CD4-positive, alpha-beta memory T cell (primary cell): ENCODE measurements around the gene TMEFF2. TPM values are rescaled to one million over a fixed set of nuclear protein-coding genes. Genes with fewer than 3 reads are reported as not detected.

Experiments used
- CTCF ChIA-PET: fragments of 350-600 bp; sonication (Branson Sonifier 250); formaldehyde crosslinking; loops from one replicate; lab custom pipeline; 2021; ENCODE audit warnings: inconsistent platforms; ENCODE audit not compliant: partially characterized antibody; lab: Charles Lee
- POLR2A ChIA-PET: fragments of 350-600 bp; sonication (Branson Sonifier 250); formaldehyde crosslinking; loops from one replicate; lab custom pipeline; 2021; ENCODE audit not compliant: partially characterized antibody; lab: Charles Lee
- DNase-seq, 5 donors: peaks; one replicate each; pipeline versions ENCODE4 v3.0.0 to v3.0.0-alpha.2; 2020 to 2022; ENCODE audit warnings: mixed read lengths in 1 of 5
- H3K27ac ChIP-seq: one replicate; pipeline ENCODE4 v1.7.0; 2013; ENCODE audit warnings: low read depth, low read length
- H3K27me3 ChIP-seq: 2 replicates; pipeline ENCODE4 v1.7.0; 2013; ENCODE audit warnings: mild to moderate bottlenecking, low read length, moderate library complexity; ENCODE audit not compliant: insufficient read depth
- H3K36me3 ChIP-seq: 2 replicates; pipeline ENCODE4 v1.7.0; 2013; ENCODE audit warnings: mild to moderate bottlenecking, low read length, moderate library complexity; ENCODE audit not compliant: insufficient read depth
- H3K4me1 ChIP-seq: 2 replicates; pipeline ENCODE4 v1.7.0; 2013; ENCODE audit warnings: mild to moderate bottlenecking, low read length, moderate library complexity; ENCODE audit not compliant: insufficient read depth
- H3K4me3 ChIP-seq, 2 donors: one replicate each; pipeline ENCODE4 v1.7.0; 2013; ENCODE audit warnings: low read length in 2 of 2, mild to moderate bottlenecking in 1 of 2
- H3K9me3 ChIP-seq, 2 donors: one replicate each; pipeline ENCODE4 v1.7.0; 2013; ENCODE audit warnings: low read length in 2 of 2, control low read depth in 1 of 2; ENCODE audit not compliant: control insufficient read depth in 1 of 2
- H3K27ac Mint-ChIP-seq, 7 donors: one replicate each; pipeline ENCODE4 v1.8.0; 2020 to 2021; ENCODE audit warnings: mixed read lengths in 7 of 7, mild to moderate bottlenecking in 6 of 7, inconsistent platforms in 3 of 7, moderate library complexity in 3 of 7
- H3K27me3 Mint-ChIP-seq, 2 donors: one replicate each; pipeline ENCODE4 v1.8.0; 2020 to 2021; ENCODE audit warnings: mixed read lengths in 2 of 2
- H3K36me3 Mint-ChIP-seq, 2 donors: one replicate each; pipeline ENCODE4 v1.8.0; 2020 to 2021; ENCODE audit warnings: mixed read lengths in 2 of 2, inconsistent platforms in 1 of 2, mild to moderate bottlenecking in 1 of 2
- H3K4me1 Mint-ChIP-seq, 4 donors: one replicate each; pipeline ENCODE4 v1.8.0; 2020 to 2021; ENCODE audit warnings: mixed read lengths in 4 of 4, mild to moderate bottlenecking in 1 of 4
- H3K4me3 Mint-ChIP-seq, 8 donors: one replicate each; pipeline ENCODE4 v1.8.0; 2020 to 2021; ENCODE audit warnings: mixed read lengths in 8 of 8, mild to moderate bottlenecking in 7 of 8, moderate library complexity in 6 of 8, inconsistent platforms in 3 of 8
- H3K9me3 Mint-ChIP-seq, 8 donors: one replicate each; pipeline ENCODE4 v1.8.0; 2020 to 2021; ENCODE audit warnings: mixed read lengths in 8 of 8, mild to moderate bottlenecking in 5 of 8, inconsistent platforms in 3 of 8, moderate library complexity in 1 of 8
- intact Hi-C: fragments of 100-400 bp; cut with micrococcal nuclease; formaldehyde crosslinking; loops from one replicate; pipeline ENCODE4 v1.15.1; 2023
- polyA plus RNA-seq, 2 donors: library from polyadenylated mRNA; unstranded; fragments of 300-500 nt; fragmentation: Illumina TruSeq; gene quantifications; one replicate each; pipeline ENCODE4 v1.2.3, GENCODE V29; 2021
- total RNA-seq, 2 experiments: library from RNA; stranded (reverse); gene quantifications; one replicate each; pipeline ENCODE4 v1.2.3, GENCODE V29; 2021

Gene TMEFF2
- total and polyA plus RNA-seq, 4 experiments from 2014 or later: not detected

DNA sequence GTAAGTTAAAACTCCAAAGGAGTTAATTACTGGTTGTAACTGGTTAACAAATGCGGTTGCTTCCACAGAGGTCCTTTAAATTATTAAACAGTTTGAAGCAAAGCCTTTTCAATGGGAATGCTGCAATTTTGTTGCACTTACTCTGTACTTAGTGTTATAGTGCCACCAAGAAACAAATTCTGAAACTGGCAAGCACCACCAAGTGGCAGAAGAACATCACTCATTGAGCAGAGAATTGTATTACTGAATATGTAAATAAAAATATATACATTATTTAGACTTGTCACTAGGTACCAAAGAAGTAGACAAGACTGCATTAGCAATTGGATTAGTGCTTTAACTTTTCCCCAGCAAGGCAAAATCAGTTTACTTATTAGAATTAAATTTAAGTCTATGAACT is 2.6 kb upstream of the TMEFF2 start:
- intact Hi-C loops: no loop called here
- Mint-ChIP-seq H3K36me3 (no peaks in the 10 kb centered on the region), H3K27ac (no peak overlapping the region), H3K4me1 (peaks cover 21 to 37% (median 28%) of the 10 kb centered on the region in 4 donors), H3K4me3 (no peak overlapping the region), H3K27me3 (peaks cover 45 to 46% of the 10 kb centered on the region in 2 donors), H3K9me3 (no peaks in the 10 kb centered on the region)
- Histone ChIP-seq H3K27ac (no peak overlapping the region), H3K9me3 (no peaks in the 10 kb centered on the region), H3K4me3 (no peak overlapping the region), H3K36me3 (no peaks in the 10 kb centered on the region), H3K27me3 (peaks cover 45% of the 10 kb centered on the region), H3K4me1 (peaks cover 29% of the 10 kb centered on the region)
- DNase-seq: no peak
- ChIA-PET CTCF (no interaction called here), POLR2A (no interaction called here)

DNA sequence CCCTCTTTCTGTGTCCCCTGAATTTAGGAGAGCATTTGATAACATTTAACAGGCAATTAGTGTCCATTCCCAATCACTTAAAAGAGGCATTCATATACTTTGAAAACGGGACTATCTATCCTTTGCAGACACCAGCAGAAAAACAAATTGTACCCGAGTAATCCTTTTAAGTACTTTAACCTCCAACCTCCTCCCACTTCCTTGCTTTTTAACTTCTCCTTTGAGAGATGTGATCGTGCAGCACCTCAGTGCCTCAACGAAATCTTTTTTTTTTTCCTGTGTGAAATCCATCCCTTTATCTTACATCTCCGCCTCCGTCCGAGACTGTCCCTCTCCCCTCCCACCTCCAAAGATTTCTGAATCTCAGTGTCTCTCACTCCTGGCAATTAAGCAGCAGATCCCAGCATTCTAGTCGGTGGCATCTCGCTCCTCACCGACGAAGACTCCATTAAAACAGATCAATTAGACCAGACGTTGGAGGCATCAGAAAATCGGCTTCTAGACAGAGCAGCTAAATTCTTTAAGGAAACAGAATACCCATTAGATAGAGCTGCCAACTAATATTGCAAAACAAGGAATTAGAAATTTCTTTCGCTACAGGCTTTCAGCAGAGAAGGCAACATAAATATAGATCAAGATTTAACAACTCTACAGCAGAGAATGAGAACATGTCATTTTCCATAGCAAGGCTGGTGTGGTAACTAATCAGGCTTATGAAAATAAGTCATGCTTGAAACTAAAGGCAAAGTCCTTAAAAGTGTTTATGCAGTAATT is 1.9 kb upstream of the TMEFF2 start:
- Histone ChIP-seq H3K27ac (no peak overlapping the region), H3K9me3 (no peaks in the 10 kb centered on the region), H3K4me3 (no peak overlapping the region), H3K4me1 (peaks cover 29% of the 10 kb centered on the region), H3K27me3 (peaks cover 50% of the 10 kb centered on the region), H3K36me3 (no peaks in the 10 kb centered on the region)
- CTCF ChIA-PET: no interaction called here
- POLR2A ChIA-PET: no interaction called here
- Mint-ChIP-seq H3K27me3 (peaks cover 45 to 51% of the 10 kb centered on the region in 2 donors), H3K4me3 (peak overlapping the region; percentile 22 to 92 (median 80)), H3K36me3 (no peaks in the 10 kb centered on the region), H3K4me1 (peaks cover 21 to 37% (median 28%) of the 10 kb centered on the region in 4 donors), H3K9me3 (no peaks in the 10 kb centered on the region), H3K27ac (no peak overlapping the region)
- intact Hi-C loops: no loop called here
- no peak for DNase-seq

DNA sequence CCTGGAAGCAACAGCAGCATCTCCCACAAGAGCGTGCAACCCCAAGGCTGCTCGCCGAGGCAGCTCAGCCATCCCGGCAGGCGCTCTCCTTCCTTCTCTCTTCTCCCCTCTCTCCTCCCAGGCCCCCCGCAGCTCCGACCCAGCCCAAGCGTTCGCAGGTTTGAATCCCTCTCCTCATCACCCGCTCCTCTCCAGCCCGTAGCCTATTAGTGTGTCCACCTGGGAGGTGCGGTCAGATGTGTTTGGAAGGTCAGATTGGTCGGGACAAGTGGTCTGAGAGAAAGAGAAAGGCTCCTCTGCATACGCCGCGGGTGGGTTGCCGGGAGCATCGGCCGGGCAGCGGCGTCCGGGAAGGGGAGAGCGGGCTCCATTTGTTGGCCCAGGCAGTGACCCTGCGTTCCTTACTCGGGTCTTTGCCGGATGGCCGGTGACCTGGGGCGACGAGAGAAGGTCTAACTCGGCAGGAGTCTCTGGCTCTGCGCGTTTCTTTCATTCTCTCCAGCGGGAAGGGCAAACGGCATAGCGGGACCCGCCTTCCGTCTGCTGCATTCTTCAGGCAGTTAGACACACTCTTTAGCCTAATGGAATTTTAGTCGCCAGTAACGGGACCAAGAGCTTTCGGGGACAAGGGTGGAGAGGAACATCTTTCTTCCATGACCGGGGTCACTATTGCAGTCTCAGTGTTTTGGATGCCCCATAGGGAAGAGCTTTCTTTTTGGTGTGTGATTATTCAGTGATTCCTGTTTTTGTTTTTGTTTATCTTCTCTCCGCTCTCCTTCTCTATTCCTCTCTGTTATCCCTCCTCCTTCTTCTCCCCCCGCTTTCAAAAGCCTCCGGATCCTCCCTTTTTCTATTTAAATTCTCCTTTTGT is 1.1 kb upstream of the TMEFF2 start:
- peak overlapping the region in 1 of 2 donors; percentile 53 for H3K4me3 ChIP-seq
- intact Hi-C loops: no loop called here
- Mint-ChIP-seq H3K4me1 (peaks cover 21 to 37% (median 28%) of the 10 kb centered on the region in 4 donors), H3K27me3 (peaks cover 48 to 54% of the 10 kb centered on the region in 2 donors), H3K36me3 (no peaks in the 10 kb centered on the region), H3K4me3 (peak overlapping the region; percentile 73 to 92 (median 82)), H3K9me3 (no peaks in the 10 kb centered on the region), H3K27ac (peak overlapping the region in 3 of 7 donors; percentile 18 to 38 (median 19))
- H3K9me3 ChIP-seq: no peaks in the 10 kb centered on the region
- CTCF ChIA-PET: no interaction called here
- POLR2A ChIA-PET: no interaction called here
- no peak overlapping the region for H3K27ac ChIP-seq
- H3K4me1 ChIP-seq: peaks cover 29% of the 10 kb centered on the region
- no peaks in the 10 kb centered on the region for H3K36me3 ChIP-seq
- DNase-seq: peak in 2 of 5 donors; percentile 5 to 10
- peaks cover 50% of the 10 kb centered on the region for H3K27me3 ChIP-seq

DNA sequence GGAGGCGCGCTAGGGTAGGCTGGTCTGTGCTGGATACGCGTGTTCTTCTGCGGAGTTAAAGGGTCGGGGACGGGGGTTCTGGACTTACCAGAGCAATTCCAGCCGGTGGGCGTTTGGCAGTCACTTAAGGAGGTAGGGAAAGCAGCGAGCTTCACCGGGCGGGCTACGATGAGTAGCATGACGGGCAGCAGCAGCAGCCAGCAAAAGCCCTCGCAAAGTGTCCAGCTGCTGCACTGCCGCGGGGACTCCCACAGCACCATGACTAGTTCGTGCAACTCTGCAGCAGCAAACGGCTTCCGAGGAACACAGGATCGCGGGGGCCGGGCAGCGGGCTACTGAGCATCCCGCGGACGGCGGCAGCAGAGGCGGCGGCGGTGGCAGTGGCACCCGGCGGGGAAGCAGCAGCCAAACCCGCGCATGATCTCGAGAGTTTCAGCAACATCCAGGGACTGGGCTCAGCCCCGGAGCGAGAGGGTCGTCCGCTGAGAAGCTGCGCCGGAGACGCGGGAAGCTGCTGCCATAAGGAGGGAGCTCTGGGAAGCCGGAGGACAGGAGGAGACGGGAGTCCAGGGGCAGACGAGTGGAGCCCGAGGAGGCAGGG is 368 bp downstream of the TMEFF2 start:
- Mint-ChIP-seq H3K36me3 (no peaks in the 10 kb centered on the region), H3K4me1 (peaks cover 21 to 37% (median 28%) of the 10 kb centered on the region in 4 donors), H3K4me3 (peak overlapping the region; percentile 73 to 92 (median 82)), H3K27ac (no peak overlapping the region), H3K9me3 (no peaks in the 10 kb centered on the region), H3K27me3 (peaks cover 48 to 58% of the 10 kb centered on the region in 2 donors)
- DNase-seq: peak in 2 of 5 donors; percentile 12 to 16
- H3K27me3 ChIP-seq: peaks cover 50% of the 10 kb centered on the region
- H3K36me3 ChIP-seq: no peaks in the 10 kb centered on the region
- H3K4me3 ChIP-seq: peak overlapping the region; percentile 47 to 53
- intact Hi-C loops: no loop called here
- H3K27ac ChIP-seq: no peak overlapping the region
- H3K9me3 ChIP-seq: no peaks in the 10 kb centered on the region
- peaks cover 29% of the 10 kb centered on the region for H3K4me1 ChIP-seq
- POLR2A ChIA-PET: interaction anchor here (0.6 kb wide), 1 partner anchor 1313 kb away, joined by 4 read pairs; no protein-coding TSS in a partner anchor
- CTCF ChIA-PET: interaction anchor here (1.0 to 1.5 kb wide), 2 partner anchors 11 to 32 kb away, joined by 3 read pairs; no protein-coding TSS in a partner anchor

DNA sequence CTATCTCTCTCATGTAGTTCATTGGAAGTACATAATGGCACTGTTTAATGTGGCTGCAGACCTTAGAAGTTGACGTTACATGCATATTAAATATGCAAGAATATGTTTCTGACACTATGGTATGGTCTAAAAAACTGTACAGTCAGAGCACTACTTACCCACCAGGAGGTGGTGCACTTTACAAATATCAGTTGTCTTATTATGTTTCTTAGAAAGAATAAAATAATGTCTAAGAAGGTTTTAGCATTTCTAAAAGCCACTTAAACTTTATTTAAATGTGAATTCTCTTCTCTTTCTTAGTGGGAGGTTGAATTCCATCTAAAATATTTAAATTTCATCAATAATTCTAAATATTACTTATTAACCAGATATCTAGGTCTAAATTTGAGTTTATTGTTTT is 4.3 kb downstream of the TMEFF2 start:
- H3K4me3 ChIP-seq: no peak overlapping the region
- Mint-ChIP-seq H3K4me1 (peaks cover 9 to 22% (median 15%) of the 10 kb centered on the region in 4 donors), H3K9me3 (no peaks in the 10 kb centered on the region), H3K4me3 (no peak overlapping the region), H3K27me3 (peaks cover 41 to 43% of the 10 kb centered on the region in 2 donors), H3K27ac (no peak overlapping the region), H3K36me3 (no peaks in the 10 kb centered on the region)
- ChIA-PET CTCF (no interaction called here), POLR2A (no interaction called here)
- no peaks in the 10 kb centered on the region for H3K36me3 ChIP-seq
- H3K4me1 ChIP-seq: peaks cover 17% of the 10 kb centered on the region
- H3K9me3 ChIP-seq: no peaks in the 10 kb centered on the region
- DNase-seq: no peak
- H3K27me3 ChIP-seq: peaks cover 30% of the 10 kb centered on the region
- H3K27ac ChIP-seq: no peak overlapping the region
- intact Hi-C loops: no loop called here

DNA sequence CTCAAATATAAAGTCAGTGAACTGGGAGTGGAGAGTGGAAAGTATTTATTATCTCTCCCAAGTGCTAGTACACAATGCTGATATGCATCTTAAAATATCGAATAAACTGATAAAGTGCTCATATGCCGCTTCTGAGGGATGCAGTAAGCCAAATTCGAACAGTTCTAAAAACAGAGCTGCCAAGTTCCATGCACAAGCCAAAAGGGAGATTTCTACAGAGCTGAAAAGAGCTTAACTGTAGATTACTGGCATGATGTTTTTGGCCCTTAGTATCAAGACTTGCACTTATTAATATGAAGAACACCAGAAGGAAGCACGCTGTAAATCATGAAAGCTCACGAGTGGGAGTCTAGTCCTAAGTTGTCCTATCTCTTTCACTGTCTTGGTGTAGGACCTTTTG is 7.9 kb downstream of the TMEFF2 start:
- Mint-ChIP-seq H3K4me3 (no peak overlapping the region), H3K27me3 (peaks cover 27 to 30% of the 10 kb centered on the region in 2 donors), H3K9me3 (no peaks in the 10 kb centered on the region), H3K27ac (no peak overlapping the region), H3K36me3 (no peaks in the 10 kb centered on the region), H3K4me1 (no peaks in the 10 kb centered on the region)
- ChIA-PET CTCF (interaction anchor here (1.6 kb wide), 1 partner anchor 24 kb away, joined by 3 read pairs; no protein-coding TSS in a partner anchor), POLR2A (no interaction called here)
- intact Hi-C loops: no loop called here
- Histone ChIP-seq H3K36me3 (no peaks in the 10 kb centered on the region), H3K4me1 (no peaks in the 10 kb centered on the region), H3K9me3 (no peaks in the 10 kb centered on the region), H3K4me3 (no peak overlapping the region), H3K27me3 (no peaks in the 10 kb centered on the region), H3K27ac (no peak overlapping the region)
- no peak for DNase-seq
